Smooth muscle cell (in vitro differentiated cells): ENCODE results near the gene SEC14L2. TPM values are rescaled to one million over a fixed set of nuclear protein-coding genes. Genes with fewer than 3 reads are reported as not detected.

Experiments used
- DNase-seq: peaks from one replicate; lab custom pipeline; 2025; ENCODE audit not compliant: unreplicated experiment; lab: John Stamatoyannopoulos, UW
- H2AFZ ChIP-seq: fragments of 200-600 bp; sonication (generic); 2 replicates; pipeline ENCODE4 v1.6.0; 2016; ENCODE audit warnings: antibody characterized with exemption, low read depth, mild to moderate bottlenecking
- H3F3A ChIP-seq: fragments of 200-600 bp; sonication (generic); 2 replicates; pipeline ENCODE4 v1.6.0; 2017; ENCODE audit warnings: antibody characterized with exemption, low read depth
- H3K27ac ChIP-seq: fragments of 200-600 bp; sonication (generic); 2 replicates; pipeline ENCODE4 v1.5.1; 2016; ENCODE audit warnings: low read depth, mild to moderate bottlenecking
- H3K27me3 ChIP-seq: fragments of 200-600 bp; sonication (generic); 2 replicates; pipeline ENCODE4 v1.6.1; 2016; ENCODE audit warnings: low read depth, mild to moderate bottlenecking
- H3K36me3 ChIP-seq: fragments of 200-600 bp; sonication (generic); 2 replicates; pipeline ENCODE4 v1.5.1; 2016; ENCODE audit warnings: low read depth
- H3K4me1 ChIP-seq: fragments of 200-600 bp; sonication (generic); 2 replicates; pipeline ENCODE4 v1.5.1; 2016; ENCODE audit warnings: low read depth
- H3K4me2 ChIP-seq: fragments of 200-600 bp; sonication (generic); 2 replicates; pipeline ENCODE4 v1.6.0; 2016; ENCODE audit warnings: mild to moderate bottlenecking
- H3K4me3 ChIP-seq: fragments of 200-600 bp; sonication (generic); 2 replicates; pipeline ENCODE4 v1.5.1; 2016; ENCODE audit warnings: mild to moderate bottlenecking
- H3K79me2 ChIP-seq: fragments of 200-600 bp; sonication (generic); 2 replicates; pipeline ENCODE4 v1.6.0; 2016; ENCODE audit warnings: low read depth, mild to moderate bottlenecking
- H3K9ac ChIP-seq: fragments of 200-600 bp; sonication (generic); 2 replicates; pipeline ENCODE4 v1.6.0; 2016; ENCODE audit warnings: low read depth
- H3K9me3 ChIP-seq: fragments of 200-600 bp; sonication (generic); replicated peaks from 2 replicates; pipeline ENCODE4 v1.5.1; 2016; ENCODE audit warnings: low read depth
- H4K20me1 ChIP-seq: fragments of 200-600 bp; sonication (generic); 2 replicates; pipeline ENCODE4 v1.6.0; 2016; ENCODE audit warnings: low read depth
- CTCF ChIP-seq: fragments of 200-600 bp; sonication (generic); IDR thresholded peaks from 2 replicates; pipeline ENCODE4 v1.5.1; 2017; ENCODE audit warnings: borderline replicate concordance, mild to moderate bottlenecking, antibody characterized with exemption; ENCODE audit not compliant: insufficient read depth, poor library complexity, severe bottlenecking
- WGBS: methylation state at CpG from one replicate; pipeline ENCODE4 v1.1.7; 2016; ENCODE audit warnings: low lambda C conversion rate; 5-methylcytosine and 5-hydroxymethylcytosine counted together
- polyA plus RNA-seq: library from polyadenylated mRNA; unstranded; fragments of >200 nt; fragmentation: Nextera tagmentation; extraction: Ambion mirVana; gene quantifications from 2 replicates; pipeline ENCODE4 v1.2.1, GENCODE V29; 2016
- total RNA-seq: library from RNA; depleted of rRNA; stranded (reverse); fragments of >200 nt; gene quantifications from 2 replicates; pipeline ENCODE4 v1.2.3, GENCODE V29; 2014

The SEC14L2 gene
- total and polyA plus RNA-seq, 2 experiments from 2014 or later, result 8.2 to 15.1 TPM

GRCh38 chr22:30414525-30415047 lies 17.8 kb downstream of the SEC14L2 start:
- TF ChIP-seq CTCF, result no peak
- DNase-seq, result no peak
- H3K27ac ChIP-seq, result no peak overlapping the region
- no peaks in the 10 kb centered on the region for H3K27me3 ChIP-seq
- H3K4me1 ChIP-seq, result no peaks in the 10 kb centered on the region
- 92% methylated on average over 4 of the region's 4 CpGs for WGBS
- no peaks in the 10 kb centered on the region for H3K9me3 ChIP-seq
- no peaks in the 10 kb centered on the region for H3K79me2 ChIP-seq
- H3F3A ChIP-seq, result no peaks in the 10 kb centered on the region
- H3K4me2 ChIP-seq, result no peak overlapping the region
- no peaks in the 10 kb centered on the region for H4K20me1 ChIP-seq
- H2AFZ ChIP-seq, result no peak overlapping the region
- H3K9ac ChIP-seq, result no peak overlapping the region
- H3K36me3 ChIP-seq, result no peaks in the 10 kb centered on the region
- H3K4me3 ChIP-seq, result no peak overlapping the region

- H3K9ac ChIP-seq, result no peak overlapping the region
Measured at GRCh38 chr22:30416403-30416802, 19.6 kb downstream of the SEC14L2 start.

GRCh38 chr22:30416837-30417236 lies 20.0 kb downstream of the SEC14L2 start:
- Histone ChIP-seq H3K9me3 (no peaks in the 10 kb centered on the region), H3K9ac (no peak overlapping the region), H3K79me2 (no peaks in the 10 kb centered on the region), H3K27me3 (no peaks in the 10 kb centered on the region), H3K4me2 (no peak overlapping the region), H4K20me1 (no peaks in the 10 kb centered on the region), H3K4me1 (peaks cover 12% of the 10 kb centered on the region), H3K36me3 (no peaks in the 10 kb centered on the region), H3K27ac (peak overlapping the region; percentile 34), H2AFZ (no peak overlapping the region), H3K4me3 (no peak overlapping the region), H3F3A (peaks cover 5% of the 10 kb centered on the region)
- WGBS, result 71% methylated on average over 1 of the region's 1 CpG
- no peak for TF ChIP-seq CTCF
- no peak for DNase-seq

More at GRCh38 chr22:30416403-30416802, 19.6 kb downstream of the SEC14L2 start:
- no peak for TF ChIP-seq CTCF
- Histone ChIP-seq H3K4me3 (no peak overlapping the region), H3K27me3 (no peaks in the 10 kb centered on the region), H4K20me1 (no peaks in the 10 kb centered on the region), H2AFZ (no peak overlapping the region), H3K36me3 (no peaks in the 10 kb centered on the region), H3F3A (peaks cover 1% of the 10 kb centered on the region), H3K4me1 (peaks cover 7% of the 10 kb centered on the region), H3K79me2 (no peaks in the 10 kb centered on the region), H3K4me2 (no peak overlapping the region), H3K27ac (peak overlapping the region; percentile 34), H3K9me3 (no peaks in the 10 kb centered on the region)
- DNase-seq, result no peak
- 47% methylated on average over 2 of the region's 2 CpGs for WGBS
